ENCODE measurements around the gene PITX2.

The PITX2 gene

GRCh38 chr4:110622841-110623717 is at the start of gene PITX2:
TSS of gene PITX2 (minus strand) at chr4:110623077. CDS start at chr4:110622460, 617 bp downstream.
- DNase-seq (ENCODE audit: low read depth) = no peak

- no peak for DNase-seq (ENCODE audit: low read depth)
Observed at GRCh38 chr4:110671679-110672078, 48.8 kb upstream of the PITX2 start.

- DNase-seq (ENCODE audit: low read depth) = no peak
Observed at GRCh38 chr4:110669663-110670062, 46.8 kb upstream of the PITX2 start.

- no peak for DNase-seq (ENCODE audit: low read depth)
Observed at GRCh38 chr4:110668463-110669235, 45.8 kb upstream of the PITX2 start.

- DNase-seq (ENCODE audit: low read depth) = no peak
Observed at GRCh38 chr4:110667670-110668069, 44.8 kb upstream of the PITX2 start.

- DNase-seq (ENCODE audit: low read depth) = no peak
Observed at GRCh38 chr4:110666030-110666429, 43.2 kb upstream of the PITX2 start.

GRCh38 chr4:110663738-110664444 is 41.0 kb upstream of the PITX2 start:
- no peak for DNase-seq (ENCODE audit: low read depth)

- no peak for DNase-seq (ENCODE audit: low read depth)
Observed at GRCh38 chr4:110663206-110663605, 40.3 kb upstream of the PITX2 start.

GRCh38 chr4:110660755-110661154 is 37.9 kb upstream of the PITX2 start:
- no peak for DNase-seq (ENCODE audit: low read depth)

GRCh38 chr4:110654254-110654635 is 31.4 kb upstream of the PITX2 start:
- DNase-seq (ENCODE audit: low read depth) = no peak

GRCh38 chr4:110653321-110654253 is 30.7 kb upstream of the PITX2 start:
- DNase-seq (ENCODE audit: low read depth) = no peak

- DNase-seq (ENCODE audit: low read depth) = no peak
Observed at GRCh38 chr4:110644008-110644407, 21.1 kb upstream of the PITX2 start.

GRCh38 chr4:110643096-110643495 is 20.2 kb upstream of the PITX2 start:
- no peak for DNase-seq (ENCODE audit: low read depth)

GRCh38 chr4:110641218-110641617 is 18.3 kb upstream of the PITX2 start:
- DNase-seq (ENCODE audit: low read depth) = no peak

- no peak for DNase-seq (ENCODE audit: low read depth)
Observed at GRCh38 chr4:110640576-110640975, 17.7 kb upstream of the PITX2 start.

GRCh38 chr4:110639207-110640090 is 16.6 kb upstream of the PITX2 start:
- DNase-seq (ENCODE audit: low read depth) = no peak

- DNase-seq (ENCODE audit: low read depth) = no peak
Observed at GRCh38 chr4:110638089-110638746, 15.3 kb upstream of the PITX2 start.

- no peak for DNase-seq (ENCODE audit: low read depth)
Observed at GRCh38 chr4:110637408-110638088, 14.7 kb upstream of the PITX2 start.

- DNase-seq (ENCODE audit: low read depth) = no peak
Observed at GRCh38 chr4:110636680-110637407, 14.0 kb upstream of the PITX2 start.
